Gastroesophageal sphincter (tissue), 4 donors: ENCODE data around the gene SDF2. TPM values are rescaled to one million over a fixed set of nuclear protein-coding genes. Genes with fewer than 3 reads are reported as not detected.

Experiments
- ATAC-seq: fragments of 150-250 bp; one replicate; pipeline ENCODE4 v1.9.1; 2016; ENCODE audit warnings: mild to moderate bottlenecking, moderate library complexity
- H3K27ac ChIP-seq, 4 donors: fragments of 200-600 bp; sonication (generic) in 3 of 4; 1 replicate in 3 of 4; 2 replicates in 1 of 4; pipeline ENCODE4 v1.5.1; 2016 to 2019
- H3K27me3 ChIP-seq: fragments of 200-600 bp; sonication (generic); one replicate; pipeline ENCODE4 v1.5.1; 2019
- H3K36me3 ChIP-seq, 2 donors: fragments of 200-600 bp; sonication (generic); one replicate each; pipeline ENCODE4 v1.5.1; 2019; ENCODE audit warnings: control low read depth in 1 of 2
- H3K4me1 ChIP-seq, 3 donors: fragments of 200-600 bp; sonication (generic); 1 replicate in 2 of 3; 2 replicates in 1 of 3; pipeline ENCODE4 v1.5.1; 2016 to 2019; ENCODE audit warnings: control low read depth in 2 of 3
- H3K4me3 ChIP-seq, 2 donors: fragments of 200-600 bp; sonication (generic); one replicate each; pipeline ENCODE4 v1.5.1; 2019; ENCODE audit warnings: mild to moderate bottlenecking in 1 of 2, moderate library complexity in 1 of 2
- H3K9me3 ChIP-seq, 3 donors: fragments of 200-600 bp; sonication (generic); one replicate each; pipeline ENCODE4 v1.5.1; 2017 to 2019; ENCODE audit warnings: control low read depth in 2 of 3
- EP300 ChIP-seq: sonication (generic); formaldehyde crosslinking; IDR thresholded peaks from one replicate; pipeline ENCODE4 v1.6.1; 2017; ENCODE audit warnings: antibody characterized with exemption, mild to moderate bottlenecking
- POLR2A ChIP-seq, 2 donors: fragments of 450-650 bp; IDR thresholded peaks; one replicate each; pipeline ENCODE4 v1.6.1; 2017; ENCODE audit warnings: antibody characterized with exemption in 2 of 2, mild to moderate bottlenecking in 2 of 2, moderate library complexity in 1 of 2
- POLR2AphosphoS5 ChIP-seq: sonication (generic); formaldehyde crosslinking; IDR thresholded peaks from one replicate; pipeline ENCODE4 v1.6.1; 2017; ENCODE audit warnings: antibody characterized with exemption
- WGBS, 2 donors: methylation state at CpG; one replicate each; pipeline ENCODE4 v1.1.5; 2018; ENCODE audit warnings: low coverage in 1 of 2; 5-methylcytosine and 5-hydroxymethylcytosine counted together
- total RNA-seq, 4 donors: library from RNA; depleted of rRNA; stranded (reverse); fragments of >200 nt; gene quantifications; one replicate each; pipeline ENCODE4 v1.1.0, GENCODE V29; 2016
- TF ChIP-seq, protein P1 (sequence below), 4 experiments: fragments of 200-600 bp in 2 of 4; fragments of 450-650 bp in 2 of 4; sonication (generic) in 1 of 4; IDR thresholded peaks; one replicate each; pipeline ENCODE4 v1.5.1; 2017 to 2019; ENCODE audit warnings: antibody characterized with exemption in 4 of 4, mild to moderate bottlenecking in 2 of 4, moderate library complexity in 2 of 4

Gene SDF2
- total RNA-seq, 4 donors from 2014 or later, result 29.5 to 43.2 (median 36.1) TPM

- Histone ChIP-seq H3K36me3 (peaks cover 0 to 49% of the 10 kb centered on the region in 2 donors), H3K9me3 (no peaks in the 10 kb centered on the region), H3K4me1 (peaks cover 0 to 15% (median 0%) of the 10 kb centered on the region in 3 donors), H3K27ac (no peak overlapping the region), H3K27me3 (no peaks in the 10 kb centered on the region), H3K4me3 (no peak overlapping the region)
- WGBS, 2 donors, result 75 to 87% methylated on average over 3 to 4 of the region's 10 CpGs
- TF ChIP-seq POLR2AphosphoS5, result no peak
- TF ChIP-seq EP300, result no peak
- TF ChIP-seq, protein P1, sequence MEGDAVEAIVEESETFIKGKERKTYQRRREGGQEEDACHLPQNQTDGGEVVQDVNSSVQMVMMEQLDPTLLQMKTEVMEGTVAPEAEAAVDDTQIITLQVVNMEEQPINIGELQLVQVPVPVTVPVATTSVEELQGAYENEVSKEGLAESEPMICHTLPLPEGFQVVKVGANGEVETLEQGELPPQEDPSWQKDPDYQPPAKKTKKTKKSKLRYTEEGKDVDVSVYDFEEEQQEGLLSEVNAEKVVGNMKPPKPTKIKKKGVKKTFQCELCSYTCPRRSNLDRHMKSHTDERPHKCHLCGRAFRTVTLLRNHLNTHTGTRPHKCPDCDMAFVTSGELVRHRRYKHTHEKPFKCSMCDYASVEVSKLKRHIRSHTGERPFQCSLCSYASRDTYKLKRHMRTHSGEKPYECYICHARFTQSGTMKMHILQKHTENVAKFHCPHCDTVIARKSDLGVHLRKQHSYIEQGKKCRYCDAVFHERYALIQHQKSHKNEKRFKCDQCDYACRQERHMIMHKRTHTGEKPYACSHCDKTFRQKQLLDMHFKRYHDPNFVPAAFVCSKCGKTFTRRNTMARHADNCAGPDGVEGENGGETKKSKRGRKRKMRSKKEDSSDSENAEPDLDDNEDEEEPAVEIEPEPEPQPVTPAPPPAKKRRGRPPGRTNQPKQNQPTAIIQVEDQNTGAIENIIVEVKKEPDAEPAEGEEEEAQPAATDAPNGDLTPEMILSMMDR (IDR thresholded peaks at IDR 0.05), result no peak
- no peak for TF ChIP-seq POLR2A (IDR thresholded peaks at IDR 0.05)
- no peak for ATAC-seq
Measured at GRCh38 chr17:28705728-28706334, 44.1 kb upstream of the SDF2 start.

DNA sequence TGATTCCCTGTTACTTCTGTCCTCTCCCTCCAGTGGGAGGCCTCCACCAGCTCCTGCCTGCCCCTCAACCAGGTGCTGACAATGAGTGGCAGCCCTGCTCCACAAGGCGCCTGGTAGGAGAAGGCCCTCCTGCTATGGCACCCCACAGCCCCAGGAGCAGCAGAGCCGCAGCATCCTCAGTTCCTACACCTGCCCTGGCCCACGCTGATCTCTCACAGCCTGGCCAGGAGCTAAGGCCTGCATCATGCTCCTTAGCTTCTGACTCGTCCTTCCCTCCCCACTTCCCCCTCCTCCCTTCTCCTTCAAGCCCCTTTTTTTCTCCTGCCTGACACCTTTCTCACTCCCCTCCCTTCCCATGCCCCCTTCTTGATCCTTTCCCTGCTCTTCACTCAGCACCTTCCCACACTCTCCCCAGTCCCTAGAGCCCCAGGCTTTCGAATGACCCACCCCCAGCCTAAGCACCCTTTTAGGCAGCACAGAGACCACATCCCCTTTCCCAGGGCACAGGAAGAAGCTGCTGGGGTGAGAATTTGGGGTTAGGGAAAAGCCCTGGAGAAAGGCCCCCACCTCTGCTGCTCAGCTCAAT, 43.5 kb upstream of the SDF2 start:
- Histone ChIP-seq H3K4me1 (peaks cover 0 to 9% (median 0%) of the 10 kb centered on the region in 3 donors), H3K27ac (no peak overlapping the region), H3K9me3 (no peaks in the 10 kb centered on the region), H3K27me3 (no peaks in the 10 kb centered on the region), H3K36me3 (peaks cover 0 to 55% of the 10 kb centered on the region in 2 donors), H3K4me3 (no peak overlapping the region)
- ATAC-seq, result no peak
- 61% methylated on average over 3 of the region's 5 CpGs; no CpG with 5 or more reads in 1 of the 2 donors for WGBS, 2 donors
- no peak for TF ChIP-seq EP300
- TF ChIP-seq POLR2A (IDR thresholded peaks at IDR 0.05), result no peak
- TF ChIP-seq, protein P1 (IDR thresholded peaks at IDR 0.05), result no peak
- no peak for TF ChIP-seq POLR2AphosphoS5

- WGBS, 2 donors, result 83 to 100% methylated on average over 1 to 6 of the region's 14 CpGs
- H3K4me1 ChIP-seq, result peaks cover 0 to under 1% (median 0%) of the 10 kb centered on the region in 3 donors
- H3K27me3 ChIP-seq, result no peaks in the 10 kb centered on the region
- H3K36me3 ChIP-seq, result peaks cover 0 to 64% of the 10 kb centered on the region in 2 donors
- no peak overlapping the region for H3K27ac ChIP-seq
- H3K9me3 ChIP-seq, result no peaks in the 10 kb centered on the region
- H3K4me3 ChIP-seq, result no peak overlapping the region
- TF ChIP-seq POLR2AphosphoS5 (no peak), EP300 (no peak), POLR2A (IDR thresholded peaks at IDR 0.05) (no peak)
- TF ChIP-seq, protein P1 (IDR thresholded peaks at IDR 0.05), result no peak
- ATAC-seq, result no peak
Measured at GRCh38 chr17:28704219-28704858, 42.6 kb upstream of the SDF2 start.

DNA sequence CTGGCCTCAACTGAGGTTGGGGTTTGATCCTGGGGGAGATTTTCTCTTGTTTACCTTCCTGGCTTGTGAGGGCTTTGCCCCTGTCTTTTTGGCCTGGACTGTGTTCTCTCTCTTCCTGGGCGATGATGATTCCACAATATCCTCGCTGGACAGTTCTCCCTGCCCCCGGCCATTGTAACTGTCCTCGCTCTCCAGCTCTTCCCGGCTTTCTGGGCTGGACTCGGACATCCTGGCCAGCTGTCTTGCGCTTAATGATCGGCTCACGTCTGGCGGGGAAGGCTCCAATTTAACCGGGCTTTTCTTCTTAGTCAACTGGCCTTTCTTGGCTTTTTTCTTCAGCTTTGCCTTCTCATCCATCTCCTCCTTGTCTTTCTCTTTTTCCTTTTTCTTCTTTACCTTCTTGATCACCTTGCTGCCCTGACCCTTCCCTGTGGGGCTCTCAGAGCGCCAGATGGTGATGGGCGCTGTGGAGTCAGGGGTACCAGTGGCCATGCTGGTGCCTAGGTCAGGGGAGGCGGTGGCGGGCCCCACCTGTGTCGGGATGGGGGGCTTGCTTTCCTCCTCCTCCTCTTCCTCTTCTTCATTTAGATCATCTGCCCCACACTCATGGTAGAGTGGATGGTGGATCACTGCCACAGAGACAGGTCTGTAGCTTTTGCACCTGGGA, 42.0 kb upstream of the SDF2 start:
- Histone ChIP-seq H3K27me3 (no peaks in the 10 kb centered on the region), H3K27ac (no peak overlapping the region), H3K9me3 (no peaks in the 10 kb centered on the region), H3K4me1 (no peaks in the 10 kb centered on the region), H3K4me3 (no peak overlapping the region), H3K36me3 (peaks cover 0 to 70% of the 10 kb centered on the region in 2 donors)
- TF ChIP-seq, protein P1 (IDR thresholded peaks at IDR 0.05), result no peak
- no peak for TF ChIP-seq POLR2AphosphoS5
- no peak for TF ChIP-seq POLR2A (IDR thresholded peaks at IDR 0.05)
- TF ChIP-seq EP300, result no peak
- 71 to 82% methylated on average over 5 to 12 of the region's 16 CpGs for WGBS, 2 donors
- no peak for ATAC-seq
